ENCODE measurements around the gene HINT2.

The HINT2 gene

DNA sequence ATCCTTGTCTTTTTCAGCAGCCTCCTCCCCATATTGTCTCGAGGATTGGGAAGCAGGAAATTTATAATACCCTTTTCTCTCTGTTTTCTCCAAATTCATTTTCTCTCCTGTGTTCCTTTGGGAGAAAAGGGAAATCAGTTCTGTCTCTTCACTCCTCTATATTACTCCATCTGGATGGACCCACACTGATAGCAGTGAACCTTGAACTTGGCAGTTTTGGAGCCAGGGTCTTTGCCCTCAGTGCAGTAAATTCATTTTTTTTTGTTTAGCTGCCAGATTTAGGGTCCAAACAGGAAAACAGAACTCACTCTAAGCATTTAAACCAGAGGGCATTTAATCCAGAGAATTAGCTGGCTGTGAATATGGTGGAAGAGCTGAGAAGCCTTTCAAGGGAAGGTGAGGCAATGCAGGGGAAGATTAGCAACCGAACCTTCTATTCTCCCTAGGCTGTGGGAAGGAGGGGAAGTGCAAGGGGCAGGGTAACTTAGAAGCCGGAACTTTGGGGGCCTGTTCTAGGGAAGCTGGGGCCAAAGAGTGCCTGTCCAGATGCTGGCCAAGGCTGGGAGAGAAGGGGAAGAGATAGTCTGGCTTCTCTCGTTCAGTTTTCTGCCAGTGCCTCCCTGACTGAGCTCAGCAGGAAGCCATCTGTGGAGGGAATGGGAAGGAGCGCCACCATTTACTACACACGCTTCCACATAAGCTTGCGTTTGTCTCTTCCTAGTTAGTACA is 39.8 kb downstream of the HINT2 start:
- no peak for DNase-seq

GRCh38 chr9:35771943-35772342 is 42.9 kb downstream of the HINT2 start:
- DNase-seq = no peak

GRCh38 chr9:35771534-35771933 is 43.3 kb downstream of the HINT2 start:
- peak; percentile 32 for DNase-seq

DNA sequence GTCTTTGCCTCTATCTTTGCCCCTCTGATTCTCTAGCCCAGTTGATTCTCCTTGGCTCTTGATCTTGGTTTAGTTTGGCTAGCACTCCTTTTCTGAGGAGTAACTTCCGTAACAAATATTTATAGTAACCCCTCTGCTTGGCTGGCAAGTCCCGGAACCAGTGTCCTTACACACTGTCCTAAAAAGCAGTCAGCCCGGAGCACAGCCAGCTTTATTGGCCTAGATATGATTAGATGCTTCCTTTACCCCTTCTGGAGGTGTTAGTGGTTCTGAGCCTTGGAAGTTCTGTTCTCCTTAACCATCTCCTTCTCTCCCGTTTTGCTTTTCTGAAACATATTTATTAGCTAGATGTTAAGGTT is 43.8 kb downstream of the HINT2 start:
- no peak for DNase-seq

GRCh38 chr9:35769763-35770162 is 45.1 kb downstream of the HINT2 start:
- DNase-seq = no peak

GRCh38 chr9:35767458-35767857 is 47.4 kb downstream of the HINT2 start:
- DNase-seq = no peak

- DNase-seq = no peak
These were observed 47.8 kb downstream of the HINT2 start for GRCh38 chr9:35766997-35767396.

DNA sequence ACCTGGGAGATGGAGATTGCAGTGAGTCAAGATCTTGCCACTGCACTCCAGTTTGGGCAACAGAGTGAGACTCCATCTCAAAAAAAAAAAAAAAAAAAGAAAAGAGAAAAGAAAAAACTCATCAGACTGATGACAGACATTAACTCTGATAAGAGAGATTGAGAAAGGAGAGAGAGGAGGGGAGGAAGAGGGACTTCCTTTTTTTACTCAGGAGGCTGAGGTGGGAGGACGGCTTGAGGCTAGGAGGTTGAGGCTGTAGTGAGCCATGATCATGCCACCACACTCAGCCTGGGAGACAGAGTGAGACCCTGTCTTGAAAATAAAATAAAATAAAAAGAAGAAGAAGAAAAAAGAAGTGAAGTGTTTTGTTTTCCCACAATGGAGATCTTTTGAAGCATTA is 51.0 kb downstream of the HINT2 start:
- DNase-seq = no peak

DNA sequence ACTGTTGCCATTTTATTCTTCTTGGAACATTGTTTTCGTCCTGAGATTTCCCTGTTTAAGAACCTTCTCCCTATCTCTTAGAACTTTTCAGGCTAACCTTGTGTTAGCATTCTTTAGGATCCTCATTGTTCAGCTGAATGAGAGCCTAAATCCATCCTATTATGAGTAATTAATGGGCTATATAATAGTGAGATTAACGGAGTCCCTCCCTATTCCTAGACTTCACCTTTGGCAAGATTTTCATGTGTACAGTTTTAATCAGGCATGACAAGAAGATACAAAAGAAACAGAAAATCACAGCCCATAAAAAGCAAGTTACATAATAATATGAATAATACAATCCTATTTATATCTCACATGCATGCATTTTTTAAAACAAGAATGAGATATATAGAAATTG is 51.7 kb downstream of the HINT2 start:
- no peak for DNase-seq
